Cardiac septum (tissue), 1 donor: Measurements from ENCODE around the gene ACP1. TPM values are rescaled to one million over a fixed set of nuclear protein-coding genes. Genes with fewer than 3 reads are reported as not detected.

Experiments used
- DNase-seq: peaks from one replicate; pipeline ENCODE4 v3.0.0-alpha.2; 2020; ENCODE audit warnings: low spot score
- intact Hi-C: fragments of 100-400 bp; cut with DNase I; formaldehyde crosslinking; loops from one replicate; pipeline ENCODE4 v1.14.0; 2022
- total RNA-seq: library from RNA; stranded (reverse); fragmentation: NEBNext Ultra II Directional; extraction: Animal tissue kit (Norgen Biotek cat#: 25700); gene quantifications from one replicate; pipeline ENCODE4 v1.2.1, GENCODE V29; 2021
- donor health status: DM: no; HTN: no; CAD: no.

ACP1 gene
- total RNA-seq, 1 donor from 2014 or later = 64.6 TPM

GRCh38 chr2:278312-278926 is 13.7 kb downstream of the ACP1 start:
- no peak for DNase-seq
- intact Hi-C loops = no loop called here

- intact Hi-C loops = no loop called here
- no peak for DNase-seq
These were observed 14.2 kb downstream of the ACP1 start for GRCh38 chr2:278927-279320.

DNA sequence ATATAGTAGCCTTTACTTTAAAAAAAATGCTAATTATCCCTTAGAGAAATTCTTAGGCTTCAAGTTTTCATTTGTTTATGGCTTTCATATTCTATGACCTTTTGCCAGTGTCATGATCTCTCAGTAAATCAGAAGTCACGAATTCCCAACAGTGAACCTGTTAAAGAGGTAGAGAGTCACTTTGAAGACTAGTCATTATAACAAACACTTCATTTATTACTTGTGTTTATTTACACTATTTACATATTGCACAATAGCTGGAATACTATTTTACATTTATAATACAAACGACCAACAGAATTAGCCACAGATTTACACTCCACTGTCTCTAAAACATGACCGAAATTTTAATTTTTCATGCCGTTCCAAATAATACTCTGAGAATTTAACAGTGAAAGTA is 14.6 kb downstream of the ACP1 start:
- intact Hi-C loops = no loop called here
- DNase-seq = no peak

GRCh38 chr2:279956-280649 is 15.4 kb downstream of the ACP1 start:
- DNase-seq = no peak
- intact Hi-C loops = no loop called here

DNA sequence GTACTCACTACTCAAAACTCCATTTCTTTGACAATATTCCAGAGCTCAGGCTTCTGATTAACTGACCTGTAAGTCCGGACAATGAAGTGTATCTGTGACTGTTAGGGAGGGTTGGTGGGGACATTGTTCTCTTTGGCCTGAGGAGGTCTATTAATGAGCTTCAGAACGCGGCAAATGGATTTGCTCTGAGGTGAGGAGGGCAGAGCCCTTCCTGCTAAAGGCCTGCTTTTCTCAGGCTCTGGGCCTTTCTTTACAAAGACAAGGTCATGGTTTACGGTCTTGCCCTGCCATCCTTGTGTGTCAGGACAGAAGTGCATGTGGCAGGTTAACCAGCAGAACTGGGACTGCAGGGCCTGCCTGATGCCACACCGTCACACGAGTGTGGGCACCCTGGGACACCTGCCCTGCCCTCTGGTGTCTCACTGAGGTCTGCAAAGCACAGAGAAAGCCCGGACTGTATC is 15.9 kb downstream of the ACP1 start:
- no peak for DNase-seq
- intact Hi-C loops = no loop called here

DNA sequence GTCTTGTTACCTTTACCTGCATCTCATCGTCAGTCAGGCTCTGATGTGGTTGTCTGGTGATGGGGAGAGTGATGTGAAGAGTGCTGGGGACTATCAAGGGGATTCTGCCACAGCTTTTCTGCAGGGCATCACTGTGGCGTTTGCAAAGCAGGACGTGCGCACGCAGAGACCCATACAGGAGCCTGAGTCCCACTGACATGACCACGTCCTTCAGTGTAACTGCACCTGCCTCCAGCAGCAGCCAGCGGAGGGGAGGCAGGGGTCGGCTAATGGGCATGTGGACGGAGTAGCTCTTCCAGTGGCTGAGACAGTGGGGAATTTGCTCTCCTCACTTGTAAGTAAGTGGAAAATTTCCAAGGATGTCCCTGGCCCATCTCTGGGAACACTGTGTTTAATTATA is 16.6 kb downstream of the ACP1 start:
- no peak for DNase-seq
- intact Hi-C loops = no loop called here

DNA sequence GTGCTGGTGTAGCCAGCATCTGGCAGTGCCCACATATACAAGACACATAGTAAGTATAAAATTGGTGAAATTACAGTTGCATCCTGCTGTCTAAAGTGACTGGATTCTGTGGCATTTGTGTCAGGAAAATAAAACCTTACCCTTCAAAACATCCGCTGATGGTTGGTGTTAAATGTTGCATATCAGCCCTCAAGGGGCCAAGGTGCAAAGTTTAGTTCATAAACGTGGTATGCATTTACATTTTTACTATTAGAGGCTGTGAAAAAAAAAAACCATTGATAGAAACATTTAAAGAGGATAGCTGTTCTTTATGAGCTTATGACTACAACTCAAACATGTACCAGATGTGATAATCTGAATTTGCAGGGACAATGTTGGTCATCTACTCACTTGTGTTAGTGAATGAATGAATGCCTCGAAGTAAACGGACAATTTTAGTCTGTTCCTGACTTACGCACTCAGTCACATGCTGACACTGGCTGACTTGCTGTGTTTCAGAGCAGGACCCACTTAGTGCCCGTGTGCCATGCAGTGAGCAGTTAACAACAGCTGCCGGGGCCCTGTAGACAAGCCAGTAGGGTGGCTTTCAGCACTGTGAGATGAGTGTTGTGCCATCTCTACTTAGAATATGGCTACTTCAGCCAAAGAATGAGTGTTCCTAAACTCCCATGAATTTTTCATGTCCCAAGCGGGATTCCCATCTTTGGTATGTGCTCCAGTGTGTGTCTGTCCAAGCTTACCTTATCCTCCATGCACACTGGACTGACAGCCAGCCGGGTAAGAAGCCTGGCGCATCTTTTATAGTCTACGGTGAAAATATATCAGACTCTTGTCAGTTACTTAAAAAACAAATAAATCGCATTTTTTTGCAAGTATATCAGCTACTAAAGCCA is 17.9 kb downstream of the ACP1 start:
- intact Hi-C loops = no loop called here
- DNase-seq = no peak

DNA sequence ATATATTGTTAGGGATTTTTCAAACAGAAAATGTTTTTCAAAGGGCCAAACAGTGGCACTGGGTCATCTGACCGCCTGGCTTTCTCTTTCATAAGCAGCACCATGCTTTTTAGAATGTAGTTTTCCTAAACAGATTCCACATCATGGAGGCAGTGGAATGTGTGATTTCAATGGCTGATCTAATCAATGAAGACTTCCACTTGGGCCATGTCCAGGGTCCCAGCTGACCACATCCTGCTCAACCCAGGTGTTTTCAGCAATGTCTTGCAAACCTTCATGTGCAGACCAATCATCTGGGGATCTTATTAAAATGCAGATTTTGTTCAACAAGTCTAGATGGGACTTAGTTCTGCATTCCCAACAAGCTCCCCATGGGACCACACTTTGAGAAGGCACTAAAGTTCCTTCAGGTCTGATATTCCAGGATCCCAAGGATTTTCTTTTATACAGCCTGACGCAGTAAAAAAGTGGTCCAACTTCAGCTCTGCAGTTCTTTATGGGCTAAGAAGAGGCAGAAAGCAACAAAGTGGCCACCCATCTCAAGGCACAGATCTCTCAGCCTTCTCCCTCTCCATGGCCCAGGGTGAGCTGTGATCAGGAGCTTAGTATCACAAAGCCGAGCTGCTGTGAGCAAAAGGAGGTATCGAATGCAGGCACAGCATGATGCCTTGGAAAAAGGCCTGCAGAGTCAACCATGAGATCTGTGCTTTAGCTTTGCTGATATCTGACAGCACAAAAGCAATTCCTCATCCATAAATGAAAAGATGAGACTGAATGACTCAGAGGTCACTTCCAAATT is 19.4 kb downstream of the ACP1 start:
- intact Hi-C loops = no loop called here
- DNase-seq = no peak

- intact Hi-C loops = loop anchor here (5.0 kb wide), 1 partner anchor 113 kb away; no protein-coding TSS in a partner anchor
- DNase-seq = no peak
These were observed 20.2 kb downstream of the ACP1 start for GRCh38 chr2:284896-285492.

GRCh38 chr2:285531-285930 is 20.8 kb downstream of the ACP1 start:
- intact Hi-C loops = loop anchor here (5.0 kb wide), 1 partner anchor 113 kb away; no protein-coding TSS in a partner anchor
- DNase-seq = no peak

DNA sequence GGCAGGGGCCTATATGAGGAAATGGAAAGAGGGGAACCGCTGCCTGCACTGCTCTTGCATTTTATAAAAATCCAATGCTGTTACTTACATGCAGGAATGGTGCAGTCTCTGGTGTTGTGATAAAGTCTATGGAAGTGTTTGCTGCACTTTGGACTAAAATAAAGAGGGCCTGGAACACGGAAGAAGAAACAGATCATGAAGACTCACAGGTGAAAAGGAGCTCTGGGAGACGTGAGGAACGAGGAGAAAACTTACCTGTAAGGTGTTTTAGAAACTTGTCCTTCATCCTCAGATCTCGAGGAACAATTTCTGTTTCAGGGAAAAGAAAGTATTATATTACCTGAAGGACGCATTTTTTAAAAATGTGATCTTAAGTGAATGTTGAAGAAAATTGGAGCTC is 21.3 kb downstream of the ACP1 start:
- DNase-seq = no peak
- intact Hi-C loops = loop anchor here (5.0 kb wide), 1 partner anchor 114 kb away; no protein-coding TSS in a partner anchor

DNA sequence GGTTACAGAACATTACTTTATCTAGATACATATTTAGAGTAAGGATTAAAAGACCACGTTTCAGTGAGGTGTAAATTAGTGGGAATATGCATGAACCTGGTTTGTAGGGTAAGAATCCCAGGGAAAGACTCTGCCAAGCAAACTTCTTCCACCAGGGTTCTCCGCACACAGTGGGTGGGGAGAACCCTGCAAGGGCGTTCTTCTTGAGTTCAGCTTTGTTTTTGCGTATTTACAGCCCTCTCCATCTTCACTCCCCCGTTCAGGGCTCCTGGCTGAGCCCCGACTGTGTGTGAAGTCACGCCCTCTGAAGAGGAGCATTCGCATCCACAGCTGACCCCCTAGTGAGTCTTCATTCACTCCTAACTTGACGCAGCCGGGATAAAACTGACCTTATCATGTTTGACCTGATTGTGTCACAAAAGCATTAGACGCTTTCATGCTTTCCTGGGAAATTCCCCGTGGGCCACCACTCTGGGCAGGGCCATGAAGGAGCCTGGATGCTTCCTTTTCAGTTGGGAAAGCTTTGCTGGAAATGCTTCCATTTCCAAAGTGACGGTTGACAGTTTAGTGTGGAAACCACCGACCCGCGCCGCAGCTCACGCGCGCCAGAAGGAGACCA is 22.1 kb downstream of the ACP1 start:
- no peak for DNase-seq
- intact Hi-C loops = loop anchor here (5.0 kb wide), 1 partner anchor 115 kb away; no protein-coding TSS in a partner anchor

GRCh38 chr2:287471-287885 is 22.7 kb downstream of the ACP1 start:
- DNase-seq = no peak
- intact Hi-C loops = loop anchor here (5.0 kb wide), 1 partner anchor 115 kb away; no protein-coding TSS in a partner anchor

- DNase-seq = no peak
- intact Hi-C loops = loop anchor here (5.0 kb wide), 1 partner anchor 116 kb away; no protein-coding TSS in a partner anchor
These were observed 23.4 kb downstream of the ACP1 start, which contains the start of gene ALKAL2 for GRCh38 chr2:287911-288757. Gene ALKAL2, minus strand, starts transcription at chr2:288091. Its CDS starts 256 bp downstream, at chr2:287835.

DNA sequence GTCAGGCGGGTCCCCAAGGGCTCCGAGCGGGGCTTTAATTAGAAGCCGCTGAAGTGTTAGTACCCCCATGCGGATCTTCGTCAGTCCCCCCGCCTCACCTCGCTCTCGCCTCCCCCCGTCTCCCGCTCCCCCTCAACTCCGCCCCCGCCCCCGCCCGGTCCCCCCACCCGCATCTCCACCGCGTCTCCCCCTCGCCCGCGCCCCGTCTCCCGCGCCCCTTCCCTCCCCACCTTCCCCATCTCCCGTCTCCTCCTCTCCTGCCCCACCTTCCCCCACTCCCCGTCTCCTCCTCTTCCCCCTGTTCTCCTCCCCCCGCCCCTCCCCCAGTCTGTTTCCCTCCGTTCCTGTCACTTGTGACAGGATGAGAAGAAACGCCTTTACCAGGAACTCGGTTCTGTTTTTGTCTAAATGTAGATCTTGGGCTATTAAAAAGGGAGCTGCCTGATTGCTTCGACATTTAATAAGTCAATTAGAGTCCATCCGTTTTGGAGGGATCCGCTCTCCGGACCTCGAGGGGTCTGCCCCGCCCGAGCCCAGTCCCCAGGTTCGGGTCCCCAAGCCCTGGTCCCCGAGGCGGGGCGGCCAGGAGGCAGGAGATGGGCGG is 24.1 kb downstream of the ACP1 start:
- no peak for DNase-seq
- intact Hi-C loops = loop anchor here (5.0 kb wide), 1 partner anchor 117 kb away; no protein-coding TSS in a partner anchor

- intact Hi-C loops = loop anchor here (5.0 to 10.0 kb wide), 2 partner anchors 45 to 117 kb away; no protein-coding TSS in a partner anchor
- DNase-seq = no peak
These were observed 24.8 kb downstream of the ACP1 start for GRCh38 chr2:289362-290089.
